ENCODE results near the gene FAM110D. TPM values are rescaled to one million over a fixed set of nuclear protein-coding genes. Genes with fewer than 3 reads are reported as not detected.

FAM110D gene
- total RNA-seq, 1 experiment from 2014 or later: not detected

- POLR2A ChIA-PET (ENCODE audit: unreplicated experiment): interaction anchor here (0.6 kb wide), 1 partner anchor 47 kb away, joined by 4 read pairs; no protein-coding TSS in a partner anchor
- CTCF ChIA-PET: interaction anchor here (0.7 to 1.8 kb wide), 8 partner anchors 17 to 250 kb away, joined by 3 to 20 read pairs (median 4); no protein-coding TSS in a partner anchor
- no peaks in the 10 kb centered on the region for H3K4me1 ChIP-seq (replicated peaks; ENCODE audit: insufficient read depth)
- H3K27me3 ChIP-seq (ENCODE audit: insufficient read depth, low read depth): no peaks in the 10 kb centered on the region
- H3K27ac ChIP-seq: no peak overlapping the region
- H3K79me2 ChIP-seq (ENCODE audit: low read depth): no peaks in the 10 kb centered on the region
- BruUV-seq (replicated peaks): no TSS peak
- TF ChIP-seq CTCF (conservative IDR thresholded peaks at IDR 0.05): peak; percentile 82
- no peak for TF ChIP-seq EZH2 (IDR thresholded peaks at IDR 0.05; ENCODE audit: low read depth)
- peak overlapping the region; percentile 65 for H3K4me2 ChIP-seq
- no peak overlapping the region for H3K4me3 ChIP-seq
- no peaks in the 10 kb centered on the region for H3K36me3 ChIP-seq (ENCODE audit: low read depth)
- no peaks in the 10 kb centered on the region for H4K20me1 ChIP-seq (ENCODE audit: insufficient read depth)
- DNase-seq: peak; percentile 70 to 71
- H2AFZ ChIP-seq: peak overlapping the region; percentile 67; the same call in 1 of the 2 replicates
- intact Hi-C loops (cut with micrococcal nuclease; ENCODE audit: unreplicated experiment): loop anchor here (1.0 kb wide), 2 partner anchors 40 to 109 kb away; no protein-coding TSS in a partner anchor
- H3K9me2 ChIP-seq (ENCODE audit: insufficient read depth): no peaks in the 10 kb centered on the region
- no peaks in the 10 kb centered on the region for H3F3A ChIP-seq (ENCODE audit: insufficient read depth, low read depth)
- H3K9me3 ChIP-seq (ENCODE audit: insufficient read depth, low read depth): no peaks in the 10 kb centered on the region
Measured at GRCh38 chr1:26145041-26145959, 13.6 kb upstream of the FAM110D start.

- no peaks in the 10 kb centered on the region for H4K20me1 ChIP-seq (ENCODE audit: insufficient read depth)
- no peaks in the 10 kb centered on the region for H3K4me1 ChIP-seq (replicated peaks; ENCODE audit: insufficient read depth)
- no peak overlapping the region for H2AFZ ChIP-seq
- no peaks in the 10 kb centered on the region for H3K27me3 ChIP-seq (ENCODE audit: insufficient read depth, low read depth)
- POLR2A ChIA-PET (ENCODE audit: unreplicated experiment): no interaction called here
- intact Hi-C loops (cut with micrococcal nuclease; ENCODE audit: unreplicated experiment): loop anchor here (1.0 kb wide), 2 partner anchors 41 to 110 kb away; no protein-coding TSS in a partner anchor
- DNase-seq: no peak
- CTCF ChIA-PET: interaction anchor here (0.7 to 1.8 kb wide), 4 partner anchors 41 to 110 kb away, joined by 4 to 20 read pairs (median 8); no protein-coding TSS in a partner anchor
- H3K9me2 ChIP-seq (ENCODE audit: insufficient read depth): no peaks in the 10 kb centered on the region
- H3K27ac ChIP-seq: no peak overlapping the region
- H3F3A ChIP-seq (ENCODE audit: insufficient read depth, low read depth): no peaks in the 10 kb centered on the region
- H3K9me3 ChIP-seq (ENCODE audit: insufficient read depth, low read depth): no peaks in the 10 kb centered on the region
- no peak overlapping the region for H3K4me3 ChIP-seq
- no peaks in the 10 kb centered on the region for H3K36me3 ChIP-seq (ENCODE audit: low read depth)
- TF ChIP-seq CTCF (conservative IDR thresholded peaks at IDR 0.05) (no peak), EZH2 (IDR thresholded peaks at IDR 0.05; ENCODE audit: low read depth) (no peak)
- H3K4me2 ChIP-seq: no peak overlapping the region
- BruUV-seq (replicated peaks): no TSS peak
- H3K79me2 ChIP-seq (ENCODE audit: low read depth): no peaks in the 10 kb centered on the region
Measured at GRCh38 chr1:26145960-26146294, 13.0 kb upstream of the FAM110D start.

GRCh38 chr1:26148887-26149286 lies 10.0 kb upstream of the FAM110D start:
- H3K27ac ChIP-seq: no peak overlapping the region
- H3F3A ChIP-seq (ENCODE audit: insufficient read depth, low read depth): no peaks in the 10 kb centered on the region
- TF ChIP-seq CTCF (conservative IDR thresholded peaks at IDR 0.05) (no peak), EZH2 (IDR thresholded peaks at IDR 0.05; ENCODE audit: low read depth) (no peak)
- no peaks in the 10 kb centered on the region for H3K36me3 ChIP-seq (ENCODE audit: low read depth)
- H3K9me2 ChIP-seq (ENCODE audit: insufficient read depth): no peaks in the 10 kb centered on the region
- H3K27me3 ChIP-seq (ENCODE audit: insufficient read depth, low read depth): no peaks in the 10 kb centered on the region
- no peak overlapping the region for H3K4me2 ChIP-seq
- intact Hi-C loops (cut with micrococcal nuclease; ENCODE audit: unreplicated experiment): no loop called here
- no peaks in the 10 kb centered on the region for H3K4me1 ChIP-seq (replicated peaks; ENCODE audit: insufficient read depth)
- no peaks in the 10 kb centered on the region for H4K20me1 ChIP-seq (ENCODE audit: insufficient read depth)
- BruUV-seq (replicated peaks): no TSS peak
- H3K9me3 ChIP-seq (ENCODE audit: insufficient read depth, low read depth): no peaks in the 10 kb centered on the region
- no peak overlapping the region for H2AFZ ChIP-seq
- CTCF ChIA-PET: interaction anchor here (0.5 kb wide), 1 partner anchor 51 kb away, joined by 3 read pairs; no protein-coding TSS in a partner anchor
- H3K79me2 ChIP-seq (ENCODE audit: low read depth): no peaks in the 10 kb centered on the region
- no peak overlapping the region for H3K4me3 ChIP-seq
- no peak for DNase-seq
- POLR2A ChIA-PET (ENCODE audit: unreplicated experiment): no interaction called here
